SK-N-SH treated with all-trans-retinoic acid at 6 μM for 48 hours (cell line): ENCODE results near the gene SKA3.
A peak's percentile ranks its signal among the peaks of the same experiment; 100 is the strongest.
"Not testable (repeated sequence)": the region's sequence is repeated elsewhere in the genome, so short reads cannot be mapped to it uniquely, and the experiment has no call there.

Source experiments
- ATAC-seq: fragments of 200-7000 bp; cut with Tn5 transposase; 3 replicates; pipeline ENCODE4 v1.9.1; 2020; ENCODE audit warnings: mild to moderate bottlenecking, moderate library complexity
- ARNTL ChIP-seq: fragments of 450-650 bp; formaldehyde crosslinking; IDR thresholded peaks from 2 replicates; pipeline ENCODE4 v1.5.0; 2020; ENCODE audit warnings: low read depth, mild to moderate bottlenecking, moderate library complexity, borderline replicate concordance
- BACH2 ChIP-seq: fragments of 250-450 bp; sonication (Bioruptor Pico); IDR thresholded peaks from 2 replicates; pipeline ENCODE4 v1.9.0; 2021; ENCODE audit warnings: mild to moderate bottlenecking, borderline replicate concordance
- CREB5 ChIP-seq: fragments of 250-450 bp; sonication (Bioruptor Pico); IDR thresholded peaks from 2 replicates; pipeline ENCODE4 v1.5.1; 2020; ENCODE audit warnings: low read depth, mild to moderate bottlenecking, moderate library complexity
- CSDC2 ChIP-seq: fragments of 250-450 bp; sonication (Bioruptor Pico); IDR thresholded peaks from 2 replicates; pipeline ENCODE4 v1.5.0; 2020; ENCODE audit warnings: mild to moderate bottlenecking, moderate library complexity
- CSRNP3 ChIP-seq: fragments of 250-450 bp; sonication (Bioruptor Pico); IDR thresholded peaks from 2 replicates; pipeline ENCODE4 v1.5.1; 2021; ENCODE audit warnings: mild to moderate bottlenecking, moderate library complexity
- ESRRG ChIP-seq: fragments of 250-450 bp; sonication (Bioruptor Pico); IDR thresholded peaks from 2 replicates; pipeline ENCODE4 v1.6.1; 2021; ENCODE audit warnings: mild to moderate bottlenecking
- GLIS3 ChIP-seq: fragments of 250-450 bp; sonication (Bioruptor Pico); IDR thresholded peaks from 2 replicates; pipeline ENCODE4 v1.5.0; 2020; ENCODE audit warnings: mild to moderate bottlenecking, moderate library complexity
- ISL1 ChIP-seq: fragments of 250-450 bp; sonication (Bioruptor Pico); IDR thresholded peaks from 2 replicates; pipeline ENCODE4 v2.1.2; 2022; ENCODE audit warnings: mild to moderate bottlenecking, moderate library complexity
- OSR1 ChIP-seq: fragments of 250-450 bp; sonication (Bioruptor Pico); IDR thresholded peaks from 2 replicates; pipeline ENCODE4 v1.8.0; 2022; ENCODE audit warnings: moderate library complexity, mild to moderate bottlenecking, inconsistent platforms
- PATZ1 ChIP-seq: fragments of 250-450 bp; sonication (Bioruptor Pico); IDR thresholded peaks from 2 replicates; pipeline ENCODE4 v1.8.0; 2020; ENCODE audit warnings: mild to moderate bottlenecking, moderate library complexity, borderline replicate concordance
- PPARA ChIP-seq: fragments of 250-450 bp; sonication (Bioruptor Pico); IDR thresholded peaks from 2 replicates; pipeline ENCODE4 v1.5.0; 2020; ENCODE audit warnings: mild to moderate bottlenecking, borderline replicate concordance
- RARB ChIP-seq: fragments of 250-450 bp; sonication (Bioruptor Pico); IDR thresholded peaks from 2 replicates; pipeline ENCODE4 v1.8.0; 2021; ENCODE audit warnings: mild to moderate bottlenecking, moderate library complexity
- SNAI2 ChIP-seq: fragments of 250-450 bp; sonication (Bioruptor Pico); IDR thresholded peaks from 2 replicates; pipeline ENCODE4 v1.5.0; 2020; ENCODE audit warnings: mild to moderate bottlenecking, moderate library complexity
- TCF4 ChIP-seq: fragments of 250-450 bp; sonication (Bioruptor Pico); IDR thresholded peaks from 2 replicates; pipeline ENCODE4 v1.8.0; 2021; ENCODE audit warnings: mild to moderate bottlenecking, moderate library complexity, borderline replicate concordance
- TOX ChIP-seq: fragments of 250-450 bp; sonication (Bioruptor Pico); IDR thresholded peaks from 2 replicates; pipeline ENCODE4 v1.8.0; 2021; ENCODE audit warnings: mild to moderate bottlenecking, moderate library complexity, borderline replicate concordance
- TSHZ2 ChIP-seq: fragments of 250-450 bp; sonication (Bioruptor Pico); IDR thresholded peaks from 2 replicates; pipeline ENCODE4 v1.5.0; 2020; ENCODE audit warnings: mild to moderate bottlenecking, moderate library complexity
- ZFP30 ChIP-seq: fragments of 450-650 bp; formaldehyde crosslinking; IDR thresholded peaks from 2 replicates; pipeline ENCODE4 v1.5.0; 2022; ENCODE audit warnings: mild to moderate bottlenecking, moderate library complexity
- ZNF565 ChIP-seq: fragments of 450-650 bp; formaldehyde crosslinking; conservative IDR thresholded peaks from 2 replicates; pipeline ENCODE4 v1.5.0; 2020; ENCODE audit warnings: low read depth, mild to moderate bottlenecking, moderate library complexity
- ZNF70 ChIP-seq: fragments of 450-650 bp; formaldehyde crosslinking; IDR thresholded peaks from 2 replicates; pipeline ENCODE4 v1.5.0; 2020; ENCODE audit warnings: mild to moderate bottlenecking, moderate library complexity
- ZNF8 ChIP-seq: fragments of 450-650 bp; formaldehyde crosslinking; IDR thresholded peaks from 2 replicates; pipeline ENCODE4 v1.5.0; 2020; ENCODE audit warnings: mild to moderate bottlenecking, moderate library complexity

SKA3 gene

DNA sequence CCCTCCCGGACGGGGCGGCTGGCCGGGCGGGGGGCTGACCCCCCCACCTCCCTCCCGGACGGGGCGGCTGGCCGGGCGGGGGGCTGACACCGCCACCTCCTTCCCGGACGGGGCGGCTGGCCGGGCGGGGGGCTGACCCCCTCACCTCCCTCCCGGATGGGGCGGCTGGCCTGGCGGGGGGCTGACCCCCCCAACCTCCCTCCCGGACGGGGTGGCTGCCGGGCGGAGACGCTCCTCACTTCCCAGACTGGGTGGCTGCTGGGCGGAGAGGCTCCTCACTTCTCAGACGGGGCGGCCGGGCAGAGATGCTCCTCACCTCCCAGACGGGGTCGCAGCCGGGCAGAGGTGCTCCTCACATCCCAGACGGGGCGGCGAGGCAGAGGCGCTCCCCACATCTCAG is 10.1 kb upstream of the SKA3 start:
- not testable (repeated sequence) for ATAC-seq

GRCh38 chr13:21181671-21182070 is 5.3 kb upstream of the SKA3 start:
- TF ChIP-seq PPARA (CRISPR knock-in tag), result no peak
- TF ChIP-seq CREB5, result no peak
- TF ChIP-seq RARB (CRISPR knock-in tag), result no peak
- TF ChIP-seq TOX (CRISPR knock-in tag), result no peak
- no peak for TF ChIP-seq CSDC2 (CRISPR knock-in tag)
- no peak for TF ChIP-seq TCF4 (CRISPR knock-in tag)
- TF ChIP-seq GLIS3 (CRISPR knock-in tag), result no peak
- no peak for TF ChIP-seq BACH2 (CRISPR knock-in tag)
- TF ChIP-seq ZNF8 (CRISPR knock-in tag), result no peak
- TF ChIP-seq ARNTL (CRISPR knock-in tag), result no peak
- no peak for TF ChIP-seq OSR1 (CRISPR knock-in tag)
- no peak for TF ChIP-seq CSRNP3 (CRISPR knock-in tag)
- TF ChIP-seq SNAI2, result no peak
- TF ChIP-seq ISL1 (CRISPR knock-in tag), result no peak
- TF ChIP-seq ZFP30 (CRISPR knock-in tag), result no peak
- no peak for TF ChIP-seq PATZ1 (CRISPR knock-in tag)
- TF ChIP-seq TSHZ2, result no peak
- TF ChIP-seq ZNF565 (CRISPR knock-in tag), result no peak
- TF ChIP-seq ZNF70, result no peak
- TF ChIP-seq, all 23 proteins: peak for 0
- no peak for ATAC-seq

DNA sequence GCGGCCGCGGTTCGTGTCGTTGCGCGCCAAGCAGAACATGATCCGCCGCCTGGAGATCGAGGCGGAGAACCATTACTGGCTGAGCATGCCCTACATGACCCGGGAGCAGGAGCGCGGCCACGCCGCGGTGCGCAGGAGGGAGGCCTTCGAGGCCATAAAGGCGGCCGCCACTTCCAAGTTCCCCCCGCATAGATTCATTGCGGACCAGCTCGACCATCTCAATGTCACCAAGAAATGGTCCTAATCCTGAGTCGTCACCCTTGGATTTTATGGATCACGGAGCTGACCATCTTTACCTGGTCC is 581 bp upstream of the SKA3 start:
- TF ChIP-seq ZFP30 (CRISPR knock-in tag) (no peak), GLIS3 (CRISPR knock-in tag) (no peak), TCF4 (CRISPR knock-in tag) (no peak), ISL1 (CRISPR knock-in tag) (no peak), ZNF565 (CRISPR knock-in tag) (no peak), PATZ1 (CRISPR knock-in tag) (no peak), ZNF70 (no peak), ESRRG (CRISPR knock-in tag) (no peak), TSHZ2 (no peak), TOX (CRISPR knock-in tag) (no peak), PPARA (CRISPR knock-in tag) (no peak), ZNF8 (CRISPR knock-in tag) (no peak), CSDC2 (CRISPR knock-in tag) (no peak), OSR1 (CRISPR knock-in tag) (no peak), CSRNP3 (CRISPR knock-in tag) (no peak), SNAI2 (no peak)
- ATAC-seq, result peak; percentile 32
